Measurements from ENCODE around the gene PML.

The PML gene

GRCh38 chr15:73993211-73993994, 1.1 kb upstream of the PML start:
- TF ChIP-seq CTCF (conservative IDR thresholded peaks at IDR 0.05; ENCODE audit: control insufficient read depth, insufficient read depth, low read depth, low read length): no peak
- no peak for DNase-seq (ENCODE audit: low read depth)
- H3K4me3 ChIP-seq (ENCODE audit: control insufficient read depth, low read depth, low read length): peak overlapping the region; percentile 97

GRCh38 chr15:73994912-73995622, 551 bp downstream of the PML start:
- no peak for DNase-seq (ENCODE audit: low read depth)
- no peak for TF ChIP-seq CTCF (conservative IDR thresholded peaks at IDR 0.05; ENCODE audit: control insufficient read depth, insufficient read depth, low read depth, low read length)
- H3K4me3 ChIP-seq (ENCODE audit: control insufficient read depth, low read depth, low read length): peak overlapping the region; percentile 97

GRCh38 chr15:73996267-73996666, 1.8 kb downstream of the PML start:
- peak overlapping the region; percentile 97 for H3K4me3 ChIP-seq (ENCODE audit: control insufficient read depth, low read depth, low read length)
- no peak for TF ChIP-seq CTCF (conservative IDR thresholded peaks at IDR 0.05; ENCODE audit: control insufficient read depth, insufficient read depth, low read depth, low read length)
- DNase-seq (ENCODE audit: low read depth): no peak

- DNase-seq (ENCODE audit: low read depth): peak; percentile 72
- TF ChIP-seq CTCF (conservative IDR thresholded peaks at IDR 0.05; ENCODE audit: control insufficient read depth, insufficient read depth, low read depth, low read length): no peak
- H3K4me3 ChIP-seq (ENCODE audit: control insufficient read depth, low read depth, low read length): peak overlapping the region; percentile 97
These were observed 2.4 kb downstream of the PML start for GRCh38 chr15:73996939-73997338.

- H3K4me3 ChIP-seq (ENCODE audit: control insufficient read depth, low read depth, low read length): no peak overlapping the region
- TF ChIP-seq CTCF (conservative IDR thresholded peaks at IDR 0.05; ENCODE audit: control insufficient read depth, insufficient read depth, low read depth, low read length): no peak
- DNase-seq (ENCODE audit: low read depth): no peak
These were observed 3.5 kb downstream of the PML start for GRCh38 chr15:73997986-73998385.

- no peak for DNase-seq (ENCODE audit: low read depth)
- no peak overlapping the region for H3K4me3 ChIP-seq (ENCODE audit: control insufficient read depth, low read depth, low read length)
- TF ChIP-seq CTCF (conservative IDR thresholded peaks at IDR 0.05; ENCODE audit: control insufficient read depth, insufficient read depth, low read depth, low read length): no peak
These were observed 12.5 kb downstream of the PML start for GRCh38 chr15:74006774-74007639.

All from fibroblast of mammary gland (primary cell).